Astrocyte (in vitro differentiated cells and primary cell): ENCODE data around the gene OASL.

ENCODE experiments used
- CTCF ChIP-seq: IDR thresholded peaks from 2 replicates; pipeline ENCODE4 v1.5.1; 2011; ENCODE audit warnings: low read depth, mild to moderate bottlenecking, inconsistent platforms, low read length, moderate library complexity; ENCODE audit not compliant: insufficient read depth
- EZH2 ChIP-seq: IDR thresholded peaks from 2 replicates; pipeline ENCODE4 v1.6.1; 2012; ENCODE audit warnings: mild to moderate bottlenecking, low read length, inconsistent platforms; ENCODE audit not compliant: insufficient read depth

GRCh38 chr12:120992989-120993388 is 46.1 kb downstream of the OASL start:
- TF ChIP-seq CTCF (no peak), EZH2 (no peak)
